Measurements from ENCODE around the gene GPX4. TPM values are rescaled to one million over a fixed set of nuclear protein-coding genes. Genes with fewer than 3 reads are reported as not detected.

Gene GPX4
- total RNA-seq, 3 donors from 2014 or later, result 126 to 187 (median 144) TPM

- Histone ChIP-seq H3K4me1 (ENCODE audit: low read depth) (peaks cover 21% of the 10 kb centered on the region), H3K4me3 (peak overlapping the region; percentile 47), H3K9me3 (no peaks in the 10 kb centered on the region), H3K36me3 (ENCODE audit: low read depth) (peaks cover 5% of the 10 kb centered on the region)
- no peak for ATAC-seq
- intact Hi-C loops (cut with DNase I, micrococcal nuclease), result no loop called here
- TF ChIP-seq CTCF (IDR thresholded peaks at IDR 0.05), result no peak
- peak in 1 of 3 donors; percentile 71 for DNase-seq
These were observed 1.4 kb downstream of the GPX4 start for GRCh38 chr19:1105008-1105872.

DNA sequence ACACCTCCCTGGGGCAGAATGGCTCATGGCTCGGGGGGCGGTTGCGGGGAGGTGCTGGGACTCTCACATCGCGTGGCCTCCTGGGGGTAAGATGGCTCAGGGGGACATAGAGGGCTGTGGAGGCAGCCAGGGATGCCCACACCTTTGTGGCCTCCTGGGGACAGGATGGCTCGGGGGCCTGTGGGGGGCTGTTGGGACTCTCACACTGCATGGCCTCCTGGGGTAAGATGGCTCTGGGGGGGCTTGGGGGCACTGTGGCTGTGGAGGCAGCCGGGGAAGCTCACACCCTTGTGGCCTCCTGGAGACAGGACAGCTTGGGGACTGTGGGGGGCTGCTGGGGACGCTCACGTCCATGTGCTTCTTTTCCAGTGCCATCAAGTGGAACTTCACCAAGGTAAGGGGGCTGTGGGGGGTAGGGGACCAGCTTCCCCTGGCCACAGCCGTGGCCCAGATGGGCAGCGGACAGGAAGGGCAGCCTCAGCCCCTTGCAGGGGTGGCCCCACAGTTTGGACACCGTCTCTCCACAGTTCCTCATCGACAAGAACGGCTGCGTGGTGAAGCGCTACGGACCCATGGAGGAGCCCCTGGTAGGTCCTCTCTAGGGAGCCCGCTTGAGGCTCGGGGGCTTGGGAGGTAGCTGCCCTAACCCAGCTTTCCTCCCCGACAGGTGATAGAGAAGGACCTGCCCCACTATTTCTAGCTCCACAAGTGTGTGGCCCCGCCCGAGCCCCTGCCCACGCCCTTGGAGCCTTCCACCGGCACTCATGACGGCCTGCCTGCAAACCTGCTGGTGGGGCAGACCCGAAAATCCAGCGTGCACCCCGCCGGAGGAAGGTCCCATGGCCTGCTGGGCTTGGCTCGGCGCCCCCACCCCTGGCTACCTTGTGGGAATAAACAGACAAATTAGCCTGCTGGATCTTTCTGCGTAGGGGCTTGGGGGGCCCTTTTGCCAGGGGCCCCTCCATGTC is 2.4 kb downstream of the GPX4 start:
- H3K36me3 ChIP-seq (ENCODE audit: low read depth), result peaks cover 5% of the 10 kb centered on the region
- H3K9me3 ChIP-seq, result no peaks in the 10 kb centered on the region
- no peak for TF ChIP-seq CTCF (IDR thresholded peaks at IDR 0.05)
- no peak overlapping the region for H3K4me3 ChIP-seq
- intact Hi-C loops (cut with DNase I, micrococcal nuclease), result no loop called here
- ATAC-seq (no peak), DNase-seq (peak in 1 of 3 donors; percentile 46)
- peaks cover 21% of the 10 kb centered on the region for H3K4me1 ChIP-seq (ENCODE audit: low read depth)

GRCh38 chr19:1106841-1107660 is 3.3 kb downstream of the GPX4 start:
- ATAC-seq, result no peak
- Histone ChIP-seq H3K36me3 (ENCODE audit: low read depth) (peaks cover 5% of the 10 kb centered on the region), H3K9me3 (no peaks in the 10 kb centered on the region), H3K4me3 (no peak overlapping the region), H3K4me1 (ENCODE audit: low read depth) (peaks cover 21% of the 10 kb centered on the region)
- DNase-seq, result peak in 1 of 3 donors; percentile 38
- intact Hi-C loops (cut with DNase I, micrococcal nuclease), result no loop called here
- no peak for TF ChIP-seq CTCF (IDR thresholded peaks at IDR 0.05)

DNA sequence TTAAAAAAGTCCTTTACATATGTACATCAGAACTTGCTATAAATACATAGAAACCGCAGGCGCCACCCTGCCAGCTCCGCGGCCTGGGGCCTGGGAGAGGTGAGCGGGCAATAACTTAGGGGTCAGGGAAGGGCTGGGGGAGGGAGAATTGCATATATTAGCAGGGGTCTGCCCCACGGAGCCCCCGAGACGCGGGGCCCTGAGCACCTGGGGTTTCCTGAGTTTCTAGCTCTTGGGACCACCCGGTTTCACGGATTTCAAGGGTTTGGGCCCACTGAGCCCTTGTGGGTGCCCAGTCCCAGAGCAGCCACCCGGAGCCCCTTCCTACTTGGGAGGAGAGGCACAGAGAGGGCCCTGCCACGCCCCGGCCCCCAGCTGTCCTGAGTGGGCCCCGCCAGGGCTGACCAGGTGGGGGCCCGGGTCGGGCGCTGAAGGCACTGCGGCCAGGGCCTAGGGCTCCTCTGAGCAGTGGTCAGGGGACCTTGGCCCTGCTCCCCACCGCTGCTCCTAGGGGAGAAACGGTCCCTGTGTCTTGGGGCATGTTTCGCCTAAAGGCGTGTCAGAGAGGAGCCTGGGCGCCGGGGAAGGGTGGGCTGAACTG is 4.0 kb downstream of the GPX4 start:
- ATAC-seq (no peak), DNase-seq (peak in 1 of 3 donors; percentile 34)
- peaks cover 5% of the 10 kb centered on the region for H3K36me3 ChIP-seq (ENCODE audit: low read depth)
- intact Hi-C loops (cut with DNase I, micrococcal nuclease), result no loop called here
- TF ChIP-seq CTCF (IDR thresholded peaks at IDR 0.05), result no peak
- no peak overlapping the region for H3K4me3 ChIP-seq
- no peaks in the 10 kb centered on the region for H3K9me3 ChIP-seq
- H3K4me1 ChIP-seq (ENCODE audit: low read depth), result peaks cover 20% of the 10 kb centered on the region

Data from mucosa of descending colon (tissue), 3 donors.